BLaER1 treated with 17β-estradiol and CSF1 and Interleukin-3, amounts not matched to agents 10 nM and 100 nM (cell line): ENCODE results near the gene AGBL3.

Source experiments
- H3K27ac ChIP-seq, 11 experiments: shearing (Covaris generic); formaldehyde crosslinking; 2 replicates each; pipeline ENCODE4 v1.8.1; 2022
- H3K27me3 ChIP-seq, 11 experiments: shearing (Covaris generic); formaldehyde crosslinking; 2 replicates each; pipeline ENCODE4 v1.8.1; 2022
- H3K36me3 ChIP-seq, 11 experiments: shearing (Covaris generic); formaldehyde crosslinking; 2 replicates each; pipeline ENCODE4 v1.8.1; 2022
- H3K4me1 ChIP-seq, 10 experiments: shearing (Covaris generic); formaldehyde crosslinking; 2 replicates each; pipeline ENCODE4 v1.8.1; 2022
- H3K4me2 ChIP-seq, 11 experiments: shearing (Covaris generic); formaldehyde crosslinking; 2 replicates each; pipeline ENCODE4 v1.8.1; 2022
- H3K4me3 ChIP-seq, 10 experiments: shearing (Covaris generic); formaldehyde crosslinking; 2 replicates each; pipeline ENCODE4 v1.8.1; 2022
- H3K9ac ChIP-seq, 11 experiments: shearing (Covaris generic); formaldehyde crosslinking; 2 replicates each; pipeline ENCODE4 v1.8.1; 2022
- H3K9me3 ChIP-seq, 11 experiments: shearing (Covaris generic); formaldehyde crosslinking; replicated peaks in 1 of 11; 2 replicates each; pipeline ENCODE4 v1.8.1; 2022
- H4K20me1 ChIP-seq, 11 experiments: shearing (Covaris generic); formaldehyde crosslinking; 2 replicates each; pipeline ENCODE4 v1.8.1; 2022
- Cebpa-rat ChIP-seq, 11 experiments: shearing (Covaris generic); IDR thresholded peaks; 2 replicates each; pipeline ENCODE4 v1.8.1; 2022

The AGBL3 gene

GRCh38 chr7:135183478-135183877 is 197.2 kb downstream of the AGBL3 start:
- Histone ChIP-seq H3K4me3 (peak overlapping the region in 2 of 10 experiments; percentile 5 to 22; a peak in 1 of 20 replicates), H3K27ac (no peak overlapping the region), H3K36me3 (peaks cover 73 to 96% (median 84%) of the 10 kb centered on the region in 11 experiments), H3K9ac (no peak overlapping the region), H3K9me3 (peaks cover 57 to 70% (median 65%) of the 10 kb centered on the region in 11 experiments), H3K4me2 (no peak overlapping the region), H3K4me1 (peaks cover 0 to 21% (median 15%) of the 10 kb centered on the region in 10 experiments; a peak in 15 of 20 replicates), H4K20me1 (no peaks in the 10 kb centered on the region), H3K27me3 (no peaks in the 10 kb centered on the region)
- TF ChIP-seq Cebpa-rat (IDR thresholded peaks at IDR 0.05) = no peak

- peaks cover 53 to 61% (median 57%) of the 10 kb centered on the region in 11 experiments for H3K9me3 ChIP-seq
- peaks cover 82 to 100% (median 92%) of the 10 kb centered on the region in 11 experiments for H3K36me3 ChIP-seq
- peaks cover 0 to 21% (median 15%) of the 10 kb centered on the region in 10 experiments; a peak in 16 of 20 replicates for H3K4me1 ChIP-seq
- H3K4me2 ChIP-seq = no peak overlapping the region
- no peak overlapping the region for H3K4me3 ChIP-seq
- no peaks in the 10 kb centered on the region for H3K27me3 ChIP-seq
- no peak for TF ChIP-seq Cebpa-rat (IDR thresholded peaks at IDR 0.05)
- H4K20me1 ChIP-seq = peaks cover 0 to 1% (median 0%) of the 10 kb centered on the region in 11 experiments; a peak in 1 of 22 replicates
- no peak overlapping the region for H3K27ac ChIP-seq
- no peak overlapping the region for H3K9ac ChIP-seq
Measured at GRCh38 chr7:135184254-135184841, 198.0 kb downstream of the AGBL3 start.
